ENCODE data around the gene CCDC28A. TPM values are rescaled to one million over a fixed set of nuclear protein-coding genes. Genes with fewer than 3 reads are reported as not detected.
A peak's percentile ranks its signal among the peaks of the same experiment; 100 is the strongest.

CCDC28A gene
- total RNA-seq, 1 experiment from 2014 or later = 9.8 TPM

- no peak for DNase-seq
- H3K4me1 Mint-ChIP-seq (ENCODE audit: low read depth, unreplicated experiment) = peaks cover 28% of the 10 kb centered on the region
- TF ChIP-seq CTCF (IDR thresholded peaks at IDR 0.05; ENCODE audit: unreplicated experiment) = no peak
- no peaks in the 10 kb centered on the region for H3K27me3 Mint-ChIP-seq (ENCODE audit: unreplicated experiment)
- intact Hi-C loops (cut with micrococcal nuclease; ENCODE audit: unreplicated experiment) = loop anchor here (1.0 to 10.0 kb wide), 4 partner anchors 89 to 769 kb away; no protein-coding TSS in a partner anchor
- peaks cover 11% of the 10 kb centered on the region for H3K36me3 Mint-ChIP-seq (ENCODE audit: insufficient read depth, unreplicated experiment)
- H3K4me3 Mint-ChIP-seq (ENCODE audit: low read depth, unreplicated experiment) = no peak overlapping the region
- H3K9me3 Mint-ChIP-seq (ENCODE audit: low read depth, unreplicated experiment) = no peaks in the 10 kb centered on the region
- CTCF ChIA-PET = interaction anchor here (1.2 to 1.3 kb wide), 2 partner anchors 170 to 548 kb away, joined by 3 to 8 read pairs; no protein-coding TSS in a partner anchor
- BruUV-seq (replicated peaks) = no TSS peak
- H3K27ac Mint-ChIP-seq (ENCODE audit: unreplicated experiment) = peak overlapping the region; percentile 70
These were observed 42.4 kb downstream of the CCDC28A start for GRCh38 chr6:138815797-138816528.

GRCh38 chr6:138817799-138818198 is 44.2 kb downstream of the CCDC28A start:
- H3K4me3 Mint-ChIP-seq (ENCODE audit: low read depth, unreplicated experiment) = peak overlapping the region; percentile 17
- intact Hi-C loops (cut with micrococcal nuclease; ENCODE audit: unreplicated experiment) = loop anchor here (1.0 to 10.0 kb wide), 4 partner anchors 87 to 767 kb away; partner anchors contain the start of gene REPS1
- CTCF ChIA-PET = interaction anchor here (1.1 to 1.5 kb wide), 2 partner anchors 167 to 169 kb away, joined by 4 to 5 read pairs; no protein-coding TSS in a partner anchor

DNA sequence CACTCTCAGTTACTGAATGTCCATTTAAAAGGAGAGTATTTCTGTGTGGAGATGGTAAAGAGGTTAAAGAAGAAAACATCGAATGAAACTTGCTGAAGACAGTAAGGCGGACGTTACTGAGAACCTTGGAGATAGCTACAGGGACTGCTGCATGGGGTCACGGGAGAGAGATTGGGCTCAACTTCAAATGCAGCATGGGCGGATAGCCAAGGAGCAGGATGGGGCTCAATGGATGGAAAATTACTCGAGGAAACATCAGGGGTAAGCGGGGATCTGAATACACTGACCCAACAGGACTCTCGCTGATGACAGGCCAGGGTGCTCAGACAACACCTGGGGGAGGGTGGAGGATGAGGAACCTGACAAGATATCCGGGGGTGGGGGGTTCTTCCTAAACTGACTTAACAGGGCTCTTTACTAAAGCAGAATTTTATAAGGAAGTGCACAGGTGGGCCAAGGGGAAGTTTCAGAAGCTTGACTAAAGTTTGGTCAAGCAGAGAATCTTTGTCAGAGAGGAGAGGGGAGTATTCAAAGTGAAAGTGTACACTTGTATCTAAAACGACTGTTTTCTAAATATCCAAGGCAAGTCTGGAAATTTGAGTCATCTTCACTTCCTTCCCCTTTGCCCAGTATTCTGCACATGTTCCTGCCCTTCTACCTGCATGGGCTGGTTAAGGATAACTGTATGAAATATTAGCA is 45.1 kb downstream of the CCDC28A start:
- Mint-ChIP-seq H3K27me3 (ENCODE audit: unreplicated experiment) (no peaks in the 10 kb centered on the region), H3K4me3 (ENCODE audit: low read depth, unreplicated experiment) (peak overlapping the region; percentile 17), H3K9me3 (ENCODE audit: low read depth, unreplicated experiment) (no peaks in the 10 kb centered on the region), H3K36me3 (ENCODE audit: insufficient read depth, unreplicated experiment) (peaks cover 11% of the 10 kb centered on the region), H3K4me1 (ENCODE audit: low read depth, unreplicated experiment) (peaks cover 28% of the 10 kb centered on the region), H3K27ac (ENCODE audit: unreplicated experiment) (peak overlapping the region; percentile 94)
- no peak for TF ChIP-seq CTCF (IDR thresholded peaks at IDR 0.05; ENCODE audit: unreplicated experiment)
- DNase-seq = no peak
- TSS peak; percentile 87 for BruUV-seq (replicated peaks)
- CTCF ChIA-PET = interaction anchor here (0.7 to 1.5 kb wide), 2 partner anchors 167 to 169 kb away, joined by 3 to 4 read pairs; no protein-coding TSS in a partner anchor
- intact Hi-C loops (cut with micrococcal nuclease; ENCODE audit: unreplicated experiment) = loop anchor here (5.0 to 10.0 kb wide), 3 partner anchors 86 to 766 kb away; no protein-coding TSS in a partner anchor

More at GRCh38 chr6:138817799-138818198, 44.2 kb downstream of the CCDC28A start:
- H3K4me1 Mint-ChIP-seq (ENCODE audit: low read depth, unreplicated experiment) = peaks cover 28% of the 10 kb centered on the region
- BruUV-seq (replicated peaks) = no TSS peak
- no peaks in the 10 kb centered on the region for H3K9me3 Mint-ChIP-seq (ENCODE audit: low read depth, unreplicated experiment)
- peaks cover 11% of the 10 kb centered on the region for H3K36me3 Mint-ChIP-seq (ENCODE audit: insufficient read depth, unreplicated experiment)
- no peaks in the 10 kb centered on the region for H3K27me3 Mint-ChIP-seq (ENCODE audit: unreplicated experiment)
- H3K27ac Mint-ChIP-seq (ENCODE audit: unreplicated experiment) = peak overlapping the region; percentile 94
- DNase-seq = peak; percentile 90
- no peak for TF ChIP-seq CTCF (IDR thresholded peaks at IDR 0.05; ENCODE audit: unreplicated experiment)

GRCh38 chr6:138821519-138821918 is 48.0 kb downstream of the CCDC28A start:
- Mint-ChIP-seq H3K4me3 (ENCODE audit: low read depth, unreplicated experiment) (no peak overlapping the region), H3K4me1 (ENCODE audit: low read depth, unreplicated experiment) (peaks cover 19% of the 10 kb centered on the region), H3K27me3 (ENCODE audit: unreplicated experiment) (no peaks in the 10 kb centered on the region), H3K27ac (ENCODE audit: unreplicated experiment) (no peak overlapping the region), H3K36me3 (ENCODE audit: insufficient read depth, unreplicated experiment) (peaks cover 11% of the 10 kb centered on the region), H3K9me3 (ENCODE audit: low read depth, unreplicated experiment) (no peaks in the 10 kb centered on the region)
- DNase-seq = no peak
- CTCF ChIA-PET = interaction anchor here (0.7 kb wide), 1 partner anchor 1550 kb away, joined by 3 read pairs; no protein-coding TSS in a partner anchor
- no TSS peak for BruUV-seq (replicated peaks)
- no peak for TF ChIP-seq CTCF (IDR thresholded peaks at IDR 0.05; ENCODE audit: unreplicated experiment)
- intact Hi-C loops (cut with micrococcal nuclease; ENCODE audit: unreplicated experiment) = no loop called here
